A673 (cell line): ENCODE results near the gene FHIT. TPM values are rescaled to one million over a fixed set of nuclear protein-coding genes. Genes with fewer than 3 reads are reported as not detected.

Experiments
- BruUV-seq: library from RNA; stranded (reverse); fragments of 400-500 nt; replicated peaks from 2 replicates; lab custom pipeline; 2021; lab: Mats Ljungman, UMichigan
- CTCF ChIA-PET: fragments of 300-600 bp; sonication (Branson Sonifier 250); formaldehyde crosslinking; loops from one replicate; lab custom pipeline; 2022; ENCODE audit warnings: antibody characterized with exemption; lab: Charles Lee
- POLR2A ChIA-PET: fragments of 300-600 bp; sonication (Branson Sonifier 250); formaldehyde crosslinking; loops from one replicate; lab custom pipeline; 2022; ENCODE audit warnings: antibody characterized with exemption; ENCODE audit not compliant: low non-redundant PET; lab: Charles Lee
- DNase-seq: peaks from one replicate; pipeline ENCODE4 v3.0.0-alpha.2; 2015; ENCODE audit warnings: low spot score
- H3K27ac ChIP-seq: fragments of 200-600 bp; sonication (generic); 2 replicates; pipeline ENCODE4 v1.5.1; 2016; ENCODE audit warnings: mixed run types, low read depth, mild to moderate bottlenecking, mixed read lengths, antibody characterized with exemption, low read length; ENCODE audit not compliant: poor library complexity, severe bottlenecking
- H3K27me3 ChIP-seq: fragments of 200-600 bp; sonication (generic); replicated peaks from 2 replicates; pipeline ENCODE4 v1.6.1; 2017; ENCODE audit warnings: mixed run types, low read depth, mild to moderate bottlenecking, mixed read lengths, antibody characterized with exemption, low read length; ENCODE audit not compliant: insufficient read depth, poor library complexity
- H3K36me3 ChIP-seq: fragments of 200-600 bp; sonication (generic); 2 replicates; pipeline ENCODE4 v1.6.1; 2016; ENCODE audit warnings: mixed run types, mild to moderate bottlenecking, mixed read lengths, antibody characterized with exemption, low read length; ENCODE audit not compliant: insufficient read depth, poor library complexity, severe bottlenecking
- H3K4me1 ChIP-seq: fragments of 200-600 bp; sonication (generic); 2 replicates; pipeline ENCODE4 v1.6.1; 2017; ENCODE audit warnings: mixed run types, mild to moderate bottlenecking, mixed read lengths, antibody characterized with exemption, low read length; ENCODE audit not compliant: insufficient read depth, poor library complexity, severe bottlenecking
- H3K4me3 ChIP-seq: fragments of 200-600 bp; sonication (generic); 2 replicates; pipeline ENCODE4 v1.5.1; 2016; ENCODE audit warnings: low read depth, mixed run types, mild to moderate bottlenecking, mixed read lengths, low read length; ENCODE audit not compliant: poor library complexity, severe bottlenecking
- H3K9me3 ChIP-seq: fragments of 200-600 bp; sonication (generic); 2 replicates; pipeline ENCODE4 v1.6.1; 2016; ENCODE audit warnings: mixed run types, low read depth, mild to moderate bottlenecking, mixed read lengths, antibody characterized with exemption, low read length; ENCODE audit not compliant: poor library complexity, severe bottlenecking
- CTCF ChIP-seq: fragments of 300-800, 200-600 bp; sonication (generic); conservative IDR thresholded peaks from 2 replicates; pipeline ENCODE4 v1.5.1; 2017; ENCODE audit warnings: low read depth, mild to moderate bottlenecking, antibody characterized with exemption, low read length, moderate library complexity, mixed read lengths
- EZH2 ChIP-seq: fragments of 200-600 bp; sonication (generic); IDR thresholded peaks from 2 replicates; pipeline ENCODE4 v1.6.1; 2017; ENCODE audit warnings: borderline replicate concordance, low read depth, mild to moderate bottlenecking, mixed read lengths, antibody characterized with exemption, low read length; ENCODE audit not compliant: poor library complexity, severe bottlenecking
- intact Hi-C: fragments of 100-400 bp; cut with micrococcal nuclease; formaldehyde crosslinking; loops from one replicate; pipeline ENCODE4 v1.10.0; 2022; ENCODE audit not compliant: unreplicated experiment
- total RNA-seq: library from RNA; stranded (reverse); gene quantifications from 2 replicates; pipeline ENCODE4 v1.2.3, GENCODE V29; 2021

The FHIT gene
- total RNA-seq, 1 experiment from 2014 or later: not detected

GRCh38 chr3:60140160-60140559 is 1111.1 kb downstream of the FHIT start:
- Histone ChIP-seq H3K9me3 (no peaks in the 10 kb centered on the region), H3K36me3 (no peaks in the 10 kb centered on the region), H3K27ac (no peak overlapping the region), H3K27me3 (no peaks in the 10 kb centered on the region), H3K4me1 (no peaks in the 10 kb centered on the region), H3K4me3 (no peak overlapping the region)
- ChIA-PET CTCF (no interaction called here), POLR2A (no interaction called here)
- intact Hi-C loops: no loop called here
- BruUV-seq: no TSS peak
- DNase-seq: no peak
- TF ChIP-seq EZH2 (no peak), CTCF (no peak)

- TF ChIP-seq CTCF (no peak), EZH2 (no peak)
Measured at GRCh38 chr3:60136601-60137000, 1114.7 kb downstream of the FHIT start.

GRCh38 chr3:60135474-60135873 is 1115.8 kb downstream of the FHIT start:
- CTCF ChIA-PET: no interaction called here
- Histone ChIP-seq H3K27me3 (no peaks in the 10 kb centered on the region), H3K36me3 (no peaks in the 10 kb centered on the region), H3K4me3 (no peak overlapping the region), H3K9me3 (no peaks in the 10 kb centered on the region), H3K27ac (no peak overlapping the region), H3K4me1 (no peaks in the 10 kb centered on the region)
- DNase-seq: no peak
- intact Hi-C loops: no loop called here
- BruUV-seq: no TSS peak
- TF ChIP-seq EZH2: no peak
- no peak for TF ChIP-seq CTCF
- POLR2A ChIA-PET: no interaction called here

More at GRCh38 chr3:60136601-60137000, 1114.7 kb downstream of the FHIT start:
- Histone ChIP-seq H3K4me3 (no peak overlapping the region), H3K9me3 (no peaks in the 10 kb centered on the region), H3K27me3 (no peaks in the 10 kb centered on the region), H3K27ac (no peak overlapping the region), H3K4me1 (no peaks in the 10 kb centered on the region), H3K36me3 (no peaks in the 10 kb centered on the region)
- DNase-seq: no peak
- BruUV-seq: no TSS peak
- ChIA-PET CTCF (no interaction called here), POLR2A (no interaction called here)
- intact Hi-C loops: no loop called here
